ENCODE data around the gene KCNMA1. TPM values are rescaled to one million over a fixed set of nuclear protein-coding genes. Genes with fewer than 3 reads are reported as not detected.

KCNMA1 gene
- total and polyA plus RNA-seq, 7 experiments from 2014 or later = 0.42 TPM; not detected in 6

- no peaks in the 10 kb centered on the region for H3K4me1 ChIP-seq (ENCODE audit: control insufficient read depth in 2 of 2, insufficient read depth in 2 of 2, low read length in 2 of 2)
- H3K27ac ChIP-seq (ENCODE audit: low read depth, low read length) = no peak overlapping the region
- no peaks in the 10 kb centered on the region for H3K9me3 ChIP-seq (ENCODE audit: control insufficient read depth in 2 of 3, low read length in 3 of 3)
- H3K27ac Mint-ChIP-seq = no peak overlapping the region
- no peak for ATAC-seq
- H3K4me1 Mint-ChIP-seq = peaks cover 0 to 12% (median 0%) of the 10 kb centered on the region in 7 donors
- H3K4me3 ChIP-seq (ENCODE audit: low read length) = no peak overlapping the region
- ChIA-PET POLR2A (no interaction called here), CTCF (interaction anchor here (0.6 kb wide), 1 partner anchor 114 kb away, joined by 4 read pairs; no protein-coding TSS in a partner anchor)
- H3K4me3 Mint-ChIP-seq = no peak overlapping the region
- H3K9me3 Mint-ChIP-seq = peaks cover 0 to 3% (median 0%) of the 10 kb centered on the region in 11 donors
- no peaks in the 10 kb centered on the region for H3K36me3 ChIP-seq (ENCODE audit: control insufficient read depth in 2 of 3, insufficient read depth in 3 of 3, low read length in 3 of 3)
- H3K27me3 Mint-ChIP-seq = peaks cover 0 to 15% (median 9%) of the 10 kb centered on the region in 5 donors
- DNase-seq = no peak
- H3K36me3 Mint-ChIP-seq = no peaks in the 10 kb centered on the region
- intact Hi-C loops (cut with micrococcal nuclease) = no loop called here
- no peaks in the 10 kb centered on the region for H3K27me3 ChIP-seq (ENCODE audit: control insufficient read depth in 2 of 2, insufficient read depth in 2 of 2, low read length in 2 of 2)
Measured at GRCh38 chr10:76879116-76879913, 758.3 kb downstream of the KCNMA1 start.

GRCh38 chr10:76878514-76878913, 759.1 kb downstream of the KCNMA1 start:
- Mint-ChIP-seq H3K27me3 (peaks cover 0 to 16% (median 11%) of the 10 kb centered on the region in 5 donors), H3K9me3 (peaks cover 0 to 5% (median 0%) of the 10 kb centered on the region in 11 donors), H3K4me3 (no peak overlapping the region), H3K36me3 (no peaks in the 10 kb centered on the region), H3K27ac (no peak overlapping the region), H3K4me1 (peaks cover 0 to 11% (median 0%) of the 10 kb centered on the region in 7 donors)
- intact Hi-C loops (cut with micrococcal nuclease) = no loop called here
- Histone ChIP-seq H3K4me1 (ENCODE audit: control insufficient read depth in 2 of 2, insufficient read depth in 2 of 2, low read length in 2 of 2) (no peaks in the 10 kb centered on the region), H3K36me3 (ENCODE audit: control insufficient read depth in 2 of 3, insufficient read depth in 3 of 3, low read length in 3 of 3) (no peaks in the 10 kb centered on the region), H3K4me3 (ENCODE audit: low read length) (no peak overlapping the region), H3K27me3 (ENCODE audit: control insufficient read depth in 2 of 2, insufficient read depth in 2 of 2, low read length in 2 of 2) (no peaks in the 10 kb centered on the region), H3K9me3 (ENCODE audit: control insufficient read depth in 2 of 3, low read length in 3 of 3) (no peaks in the 10 kb centered on the region), H3K27ac (ENCODE audit: low read depth, low read length) (no peak overlapping the region)
- ATAC-seq (no peak), DNase-seq (no peak)
- POLR2A ChIA-PET = no interaction called here
- CTCF ChIA-PET = no interaction called here

DNA sequence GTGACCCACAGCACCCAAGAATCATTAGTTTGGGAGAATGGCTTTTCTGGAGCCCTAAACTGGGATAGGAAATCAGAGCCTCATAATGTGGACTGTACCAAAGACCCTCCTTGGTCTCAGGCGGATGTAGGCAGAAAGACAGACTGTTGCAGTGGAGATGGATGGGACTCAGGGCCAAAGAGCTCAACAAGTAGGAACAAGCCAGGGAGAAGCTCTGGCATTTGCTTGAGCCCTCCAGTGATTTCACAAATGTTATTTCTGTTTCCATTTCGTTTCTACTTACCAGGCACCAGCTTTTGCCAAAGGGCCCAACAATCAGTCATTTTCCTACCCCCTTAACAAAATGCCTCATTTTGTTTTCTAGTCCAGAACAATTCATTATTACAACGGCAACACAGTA, 762.7 kb downstream of the KCNMA1 start:
- H3K36me3 Mint-ChIP-seq = no peaks in the 10 kb centered on the region
- H3K27me3 Mint-ChIP-seq = peaks cover 0 to 35% (median 12%) of the 10 kb centered on the region in 5 donors
- no peaks in the 10 kb centered on the region for H3K9me3 ChIP-seq (ENCODE audit: control insufficient read depth in 2 of 3, low read length in 3 of 3)
- no peak overlapping the region for H3K4me3 ChIP-seq (ENCODE audit: low read length)
- peaks cover 0 to 7% (median 2%) of the 10 kb centered on the region in 11 donors for H3K9me3 Mint-ChIP-seq
- no peak for ATAC-seq
- H3K36me3 ChIP-seq (ENCODE audit: control insufficient read depth in 2 of 3, insufficient read depth in 3 of 3, low read length in 3 of 3) = no peaks in the 10 kb centered on the region
- POLR2A ChIA-PET = no interaction called here
- intact Hi-C loops (cut with micrococcal nuclease) = no loop called here
- H3K4me1 Mint-ChIP-seq = no peaks in the 10 kb centered on the region
- H3K27ac Mint-ChIP-seq = no peak overlapping the region
- CTCF ChIA-PET = no interaction called here
- DNase-seq = no peak
- H3K27ac ChIP-seq (ENCODE audit: low read depth, low read length) = no peak overlapping the region
- no peak overlapping the region for H3K4me3 Mint-ChIP-seq
- no peaks in the 10 kb centered on the region for H3K4me1 ChIP-seq (ENCODE audit: control insufficient read depth in 2 of 2, insufficient read depth in 2 of 2, low read length in 2 of 2)
- no peaks in the 10 kb centered on the region for H3K27me3 ChIP-seq (ENCODE audit: control insufficient read depth in 2 of 2, insufficient read depth in 2 of 2, low read length in 2 of 2)

- peaks cover 0 to 7% (median 2%) of the 10 kb centered on the region in 11 donors for H3K9me3 Mint-ChIP-seq
Measured at GRCh38 chr10:76874176-76874575, 763.4 kb downstream of the KCNMA1 start.

GRCh38 chr10:76871697-76872295, 765.8 kb downstream of the KCNMA1 start:
- Histone ChIP-seq H3K27me3 (ENCODE audit: control insufficient read depth in 2 of 2, insufficient read depth in 2 of 2, low read length in 2 of 2) (no peaks in the 10 kb centered on the region), H3K36me3 (ENCODE audit: control insufficient read depth in 2 of 3, insufficient read depth in 3 of 3, low read length in 3 of 3) (no peaks in the 10 kb centered on the region), H3K4me1 (ENCODE audit: control insufficient read depth in 2 of 2, insufficient read depth in 2 of 2, low read length in 2 of 2) (no peaks in the 10 kb centered on the region), H3K9me3 (ENCODE audit: control insufficient read depth in 2 of 3, low read length in 3 of 3) (no peaks in the 10 kb centered on the region), H3K27ac (ENCODE audit: low read depth, low read length) (no peak overlapping the region), H3K4me3 (ENCODE audit: low read length) (no peak overlapping the region)
- Mint-ChIP-seq H3K4me3 (no peak overlapping the region), H3K4me1 (no peaks in the 10 kb centered on the region), H3K27me3 (peaks cover 0 to 31% (median 12%) of the 10 kb centered on the region in 5 donors), H3K36me3 (no peaks in the 10 kb centered on the region), H3K27ac (no peak overlapping the region), H3K9me3 (peaks cover 0 to 7% (median 2%) of the 10 kb centered on the region in 11 donors)
- CTCF ChIA-PET = no interaction called here
- intact Hi-C loops (cut with micrococcal nuclease) = no loop called here
- ATAC-seq (no peak), DNase-seq (no peak)
- POLR2A ChIA-PET = no interaction called here

More at GRCh38 chr10:76874176-76874575, 763.4 kb downstream of the KCNMA1 start:
- ATAC-seq (no peak), DNase-seq (no peak)
- Histone ChIP-seq H3K36me3 (ENCODE audit: control insufficient read depth in 2 of 3, insufficient read depth in 3 of 3, low read length in 3 of 3) (no peaks in the 10 kb centered on the region), H3K4me3 (ENCODE audit: low read length) (no peak overlapping the region), H3K9me3 (ENCODE audit: control insufficient read depth in 2 of 3, low read length in 3 of 3) (no peaks in the 10 kb centered on the region), H3K27me3 (ENCODE audit: control insufficient read depth in 2 of 2, insufficient read depth in 2 of 2, low read length in 2 of 2) (no peaks in the 10 kb centered on the region), H3K27ac (ENCODE audit: low read depth, low read length) (no peak overlapping the region), H3K4me1 (ENCODE audit: control insufficient read depth in 2 of 2, insufficient read depth in 2 of 2, low read length in 2 of 2) (no peaks in the 10 kb centered on the region)
- POLR2A ChIA-PET = no interaction called here
- CTCF ChIA-PET = no interaction called here
- Mint-ChIP-seq H3K36me3 (no peaks in the 10 kb centered on the region), H3K4me1 (no peaks in the 10 kb centered on the region), H3K27ac (no peak overlapping the region), H3K27me3 (peaks cover 0 to 31% (median 12%) of the 10 kb centered on the region in 5 donors), H3K4me3 (no peak overlapping the region)
- intact Hi-C loops (cut with micrococcal nuclease) = no loop called here

- H3K4me3 Mint-ChIP-seq = no peak overlapping the region
- peaks cover 0 to 26% (median 14%) of the 10 kb centered on the region in 5 donors for H3K27me3 Mint-ChIP-seq
- peaks cover 0 to 7% (median 2%) of the 10 kb centered on the region in 11 donors for H3K9me3 Mint-ChIP-seq
- DNase-seq = no peak
- Histone ChIP-seq H3K4me3 (ENCODE audit: low read length) (no peak overlapping the region), H3K4me1 (ENCODE audit: control insufficient read depth in 2 of 2, insufficient read depth in 2 of 2, low read length in 2 of 2) (no peaks in the 10 kb centered on the region), H3K27me3 (ENCODE audit: control insufficient read depth in 2 of 2, insufficient read depth in 2 of 2, low read length in 2 of 2) (no peaks in the 10 kb centered on the region), H3K9me3 (ENCODE audit: control insufficient read depth in 2 of 3, low read length in 3 of 3) (no peaks in the 10 kb centered on the region), H3K36me3 (ENCODE audit: control insufficient read depth in 2 of 3, insufficient read depth in 3 of 3, low read length in 3 of 3) (no peaks in the 10 kb centered on the region), H3K27ac (ENCODE audit: low read depth, low read length) (no peak overlapping the region)
- H3K36me3 Mint-ChIP-seq = no peaks in the 10 kb centered on the region
- intact Hi-C loops (cut with micrococcal nuclease) = no loop called here
- POLR2A ChIA-PET = no interaction called here
- H3K27ac Mint-ChIP-seq = no peak overlapping the region
- CTCF ChIA-PET = no interaction called here
- H3K4me1 Mint-ChIP-seq = no peaks in the 10 kb centered on the region
- ATAC-seq = no peak
Measured at GRCh38 chr10:76869931-76870330, 767.7 kb downstream of the KCNMA1 start.

Data from naive thymus-derived CD4-positive, alpha-beta T cell (primary cell).